HFF-Myc (cell line): ENCODE results near the gene IMMP2L.

Experiments
- DNase-seq: peaks from one replicate; pipeline ENCODE4 v3.0.0-alpha.2; 2011; ENCODE audit warnings: low read depth; ENCODE audit errors: extremely low read depth
- H3K4me3 ChIP-seq: replicated peaks from 2 replicates; pipeline ENCODE4 v1.5.1; 2011; ENCODE audit warnings: low read depth, mild to moderate bottlenecking, control low read depth, low read length
- TF ChIP-seq, protein P1 (sequence below): IDR thresholded peaks from 2 replicates; pipeline ENCODE4 v1.5.1; 2012; ENCODE audit warnings: mild to moderate bottlenecking, low read depth, low read length, control low read depth; ENCODE audit errors: missing control alignments

Gene IMMP2L

DNA sequence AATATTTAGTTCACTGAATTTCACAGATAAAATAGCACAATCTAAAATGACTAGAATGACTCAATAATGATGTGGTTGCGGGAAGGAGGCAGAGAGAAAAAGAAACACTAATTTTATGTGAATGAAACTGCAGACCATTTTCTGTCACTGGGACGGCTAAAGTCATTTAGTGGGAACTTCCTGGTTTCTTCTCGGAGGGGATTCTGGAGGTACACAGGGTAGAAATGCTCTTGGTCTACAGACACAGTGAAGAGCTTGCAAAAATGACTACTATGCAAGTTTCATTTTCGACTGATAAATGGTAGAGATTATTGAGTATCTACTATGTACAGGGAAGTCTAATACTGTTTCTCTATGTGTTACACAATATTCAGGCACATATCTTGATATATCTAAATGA is 534.9 kb downstream of the IMMP2L start:
- DNase-seq, result no peak
- TF ChIP-seq, protein P1, sequence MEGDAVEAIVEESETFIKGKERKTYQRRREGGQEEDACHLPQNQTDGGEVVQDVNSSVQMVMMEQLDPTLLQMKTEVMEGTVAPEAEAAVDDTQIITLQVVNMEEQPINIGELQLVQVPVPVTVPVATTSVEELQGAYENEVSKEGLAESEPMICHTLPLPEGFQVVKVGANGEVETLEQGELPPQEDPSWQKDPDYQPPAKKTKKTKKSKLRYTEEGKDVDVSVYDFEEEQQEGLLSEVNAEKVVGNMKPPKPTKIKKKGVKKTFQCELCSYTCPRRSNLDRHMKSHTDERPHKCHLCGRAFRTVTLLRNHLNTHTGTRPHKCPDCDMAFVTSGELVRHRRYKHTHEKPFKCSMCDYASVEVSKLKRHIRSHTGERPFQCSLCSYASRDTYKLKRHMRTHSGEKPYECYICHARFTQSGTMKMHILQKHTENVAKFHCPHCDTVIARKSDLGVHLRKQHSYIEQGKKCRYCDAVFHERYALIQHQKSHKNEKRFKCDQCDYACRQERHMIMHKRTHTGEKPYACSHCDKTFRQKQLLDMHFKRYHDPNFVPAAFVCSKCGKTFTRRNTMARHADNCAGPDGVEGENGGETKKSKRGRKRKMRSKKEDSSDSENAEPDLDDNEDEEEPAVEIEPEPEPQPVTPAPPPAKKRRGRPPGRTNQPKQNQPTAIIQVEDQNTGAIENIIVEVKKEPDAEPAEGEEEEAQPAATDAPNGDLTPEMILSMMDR, result no peak
- H3K4me3 ChIP-seq, result no peak overlapping the region

DNA sequence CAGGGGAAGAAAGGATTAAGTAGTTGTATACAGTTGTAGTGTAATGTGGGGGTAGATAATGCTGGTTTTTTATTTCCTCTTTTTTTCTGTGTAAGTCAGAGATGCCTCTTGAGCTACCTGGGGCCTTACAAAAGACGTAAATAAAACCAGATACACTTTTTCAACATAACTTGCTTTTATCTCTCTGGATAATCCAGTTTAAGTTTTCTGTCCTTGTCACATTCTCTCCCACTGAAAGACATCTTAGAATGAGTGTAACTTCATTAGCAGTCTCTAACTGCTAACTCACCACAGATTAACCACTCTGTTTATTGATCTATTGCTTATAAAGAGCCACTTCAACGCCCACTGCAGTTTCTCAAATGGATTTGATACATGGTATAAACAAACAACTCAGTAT is 535.5 kb downstream of the IMMP2L start:
- no peak for DNase-seq
- TF ChIP-seq, protein P1, result no peak
- H3K4me3 ChIP-seq, result no peak overlapping the region

DNA sequence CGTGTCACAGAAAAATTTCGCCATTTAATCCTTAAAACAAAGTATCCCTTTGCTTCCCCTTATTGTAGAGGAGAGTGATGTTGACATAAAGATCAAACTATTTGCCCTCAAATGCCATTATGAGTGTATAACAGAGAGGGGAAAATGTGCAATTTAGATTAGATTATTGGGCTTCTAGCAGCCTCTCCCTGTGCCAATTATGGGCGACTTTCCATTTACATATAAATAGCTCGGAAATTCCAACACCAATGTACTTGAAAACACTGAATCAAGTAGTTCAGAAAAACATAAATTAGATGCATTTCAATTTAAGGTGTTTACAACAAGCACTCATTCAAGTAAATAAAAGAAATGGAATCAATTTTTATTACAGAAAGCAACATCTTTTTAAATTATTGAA is 535.9 kb downstream of the IMMP2L start:
- DNase-seq, result no peak
- H3K4me3 ChIP-seq, result no peak overlapping the region
- TF ChIP-seq, protein P1, result no peak

DNA sequence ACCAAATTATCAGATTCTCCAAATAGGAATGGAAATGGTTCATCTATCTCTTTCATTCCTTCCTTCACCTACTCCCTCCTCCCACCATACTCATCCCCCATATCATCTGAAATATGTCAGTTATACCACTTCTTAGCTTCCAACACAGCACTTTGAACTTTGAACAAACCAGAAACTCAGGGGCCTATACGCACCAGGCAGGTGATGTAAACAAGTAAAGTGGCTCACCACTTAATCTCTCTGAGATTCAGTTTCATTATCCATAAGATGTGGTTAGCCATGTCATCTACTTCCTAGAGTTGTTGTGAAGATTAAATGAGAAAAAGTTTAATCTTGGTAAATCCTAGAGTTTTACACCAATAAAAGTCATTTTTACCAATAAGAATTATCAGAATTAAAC is 537.3 kb downstream of the IMMP2L start:
- TF ChIP-seq, protein P1, result no peak
- no peak for DNase-seq

DNA sequence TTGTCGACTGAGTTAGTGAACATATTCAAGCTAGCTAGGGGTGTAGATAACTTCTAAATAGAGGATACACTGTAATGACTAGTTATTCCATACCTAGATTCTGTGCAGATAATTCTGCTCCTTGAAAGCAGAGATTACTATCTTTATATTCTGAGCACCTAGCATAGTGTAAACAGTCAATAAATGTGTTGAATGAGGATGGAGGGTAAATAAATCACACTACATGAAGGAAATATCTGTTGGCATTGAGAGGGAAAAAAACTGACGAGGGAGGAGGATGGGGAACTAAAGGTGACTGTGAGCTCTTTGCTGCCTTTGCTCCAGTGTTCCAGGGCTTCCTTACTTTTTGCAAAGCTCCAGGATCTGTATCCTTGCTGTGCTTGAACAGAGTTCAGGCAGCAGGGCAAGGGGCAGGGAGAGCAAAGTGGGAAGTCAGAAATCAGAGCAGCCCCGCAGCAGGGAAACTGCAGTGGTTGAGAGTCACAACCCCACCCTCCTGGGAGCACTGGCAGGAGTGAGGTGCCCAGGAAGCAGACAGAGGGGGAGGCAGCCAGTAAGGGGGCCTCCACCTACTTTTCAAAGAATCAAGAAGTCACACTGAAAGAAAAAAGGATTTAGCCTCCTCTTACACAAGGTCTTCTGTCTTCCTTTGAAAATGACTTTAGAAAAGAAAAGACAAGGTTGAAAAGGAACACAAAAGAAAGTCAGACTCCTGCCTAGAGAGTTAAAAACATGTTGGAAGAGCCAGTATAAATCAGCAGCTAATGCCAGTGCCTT is 543.1 kb downstream of the IMMP2L start:
- DNase-seq, result no peak
- no peak overlapping the region for H3K4me3 ChIP-seq
- TF ChIP-seq, protein P1, result no peak

More for the DNA sequence above, 537.3 kb downstream of the IMMP2L start:
- no peak overlapping the region for H3K4me3 ChIP-seq

DNA sequence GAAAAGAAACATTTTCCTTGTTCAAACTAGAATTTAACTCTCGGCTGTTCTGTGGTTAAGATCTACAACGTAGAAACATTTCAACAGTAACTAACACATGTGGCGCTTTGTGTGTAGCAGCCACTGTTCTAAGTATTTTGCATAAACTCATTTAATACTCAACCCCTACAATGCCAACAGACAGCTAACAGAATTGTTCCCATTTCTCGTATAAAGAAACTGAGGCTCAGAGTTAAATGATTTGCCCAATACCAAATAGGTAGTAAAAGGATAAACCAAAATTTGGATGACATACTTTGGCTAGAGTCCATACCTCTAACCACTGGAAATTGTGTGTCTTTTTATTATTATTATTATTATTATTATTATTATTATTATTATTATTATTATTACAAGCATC is 543.8 kb downstream of the IMMP2L start:
- no peak overlapping the region for H3K4me3 ChIP-seq
- DNase-seq, result no peak
- TF ChIP-seq, protein P1, result no peak

DNA sequence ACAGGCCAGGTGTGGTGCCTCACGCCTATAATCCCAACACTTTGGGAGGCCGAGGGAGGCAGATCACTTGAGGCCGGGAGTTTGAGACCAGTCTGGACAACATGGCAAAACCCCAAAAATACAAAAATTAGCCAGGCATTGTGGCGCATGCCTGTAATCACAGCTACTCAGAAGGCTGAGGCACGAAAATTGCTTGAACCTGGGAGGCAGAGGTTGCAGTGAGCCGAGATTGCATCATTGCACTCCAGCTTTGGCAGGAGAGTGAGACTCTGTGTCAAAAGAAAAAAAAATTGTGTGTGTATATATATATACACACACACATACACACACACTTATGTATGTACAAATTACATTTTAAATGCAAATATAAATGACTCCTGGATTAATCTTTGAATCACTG is 548.2 kb downstream of the IMMP2L start:
- TF ChIP-seq, protein P1, result no peak
- DNase-seq, result no peak
- H3K4me3 ChIP-seq, result no peak overlapping the region
